Activated CD4-positive, alpha-beta T cell treated with anti-CD3 and anti-CD28 coated beads, Interleukin-2, amount 10 ng/mL, durations not matched to agents 24 days and 14 days (primary cell): ENCODE results near the gene SYT2. TPM values are rescaled to one million over a fixed set of nuclear protein-coding genes. Genes with fewer than 3 reads are reported as not detected.
A peak's percentile ranks its signal among the peaks of the same experiment; 100 is the strongest.

ENCODE experiments used
- DNase-seq: peaks from one replicate; pipeline ENCODE4 v3.0.0; 2022
- H3K27ac Mint-ChIP-seq: one replicate; pipeline ENCODE4 v1.8.0; 2022; ENCODE audit warnings: mild to moderate bottlenecking, mixed read lengths
- H3K27me3 Mint-ChIP-seq: one replicate; pipeline ENCODE4 v1.8.0; 2022; ENCODE audit warnings: mixed read lengths
- H3K36me3 Mint-ChIP-seq: one replicate; pipeline ENCODE4 v1.8.0; 2022; ENCODE audit warnings: low read depth, mild to moderate bottlenecking, mixed read lengths
- H3K4me1 Mint-ChIP-seq: one replicate; pipeline ENCODE4 v1.8.0; 2021; ENCODE audit warnings: mixed read lengths
- H3K4me3 Mint-ChIP-seq: one replicate; pipeline ENCODE4 v1.8.0; 2022; ENCODE audit warnings: mild to moderate bottlenecking, moderate library complexity, mixed read lengths
- H3K9me3 Mint-ChIP-seq: one replicate; pipeline ENCODE4 v1.8.0; 2021; ENCODE audit warnings: mixed read lengths
- intact Hi-C: fragments of 100-400 bp; cut with micrococcal nuclease; formaldehyde crosslinking; loops from one replicate; pipeline ENCODE4 v1.15.1; 2023
- total RNA-seq: library from RNA; stranded (reverse); gene quantifications from 2 replicates; pipeline ENCODE4 v1.2.3, GENCODE V29; 2022

Gene SYT2
- total RNA-seq, 1 donor from 2014 or later = not detected

- Mint-ChIP-seq H3K27ac (no peak overlapping the region), H3K36me3 (no peaks in the 10 kb centered on the region), H3K4me1 (peaks cover 7% of the 10 kb centered on the region), H3K4me3 (no peak overlapping the region), H3K9me3 (no peaks in the 10 kb centered on the region), H3K27me3 (peaks cover 29% of the 10 kb centered on the region)
- intact Hi-C loops = no loop called here
- no peak for DNase-seq
Observed at GRCh38 chr1:202694314-202694713, 15.9 kb downstream of the SYT2 start.

DNA sequence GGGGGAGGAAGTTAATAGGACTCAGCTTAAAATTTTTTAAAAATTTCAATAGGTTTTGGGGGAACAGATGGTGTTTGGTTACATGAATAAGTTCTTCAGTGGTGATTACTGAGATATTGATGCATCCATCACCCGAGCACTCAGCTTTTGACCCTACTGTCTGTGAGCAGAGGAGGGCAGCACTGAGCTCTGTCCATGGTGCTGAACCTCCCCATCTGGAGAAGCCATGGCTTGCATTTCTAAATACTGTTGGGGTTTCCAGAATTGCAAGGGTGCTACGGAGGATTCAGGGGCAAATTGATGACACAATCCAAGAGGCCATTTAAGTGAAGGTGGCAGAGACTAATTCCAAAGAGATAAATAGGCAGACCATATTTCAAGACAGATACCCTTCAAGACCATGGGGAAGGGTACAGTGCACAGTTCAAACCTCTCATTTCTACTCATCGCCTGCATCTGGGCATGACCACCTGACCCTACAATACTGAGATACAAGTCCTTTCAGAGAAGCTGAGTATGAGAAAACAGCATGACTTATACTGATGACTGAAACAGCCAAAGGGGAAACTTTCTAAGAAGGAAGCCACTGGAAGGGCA is 17.2 kb downstream of the SYT2 start:
- Mint-ChIP-seq H3K4me3 (no peak overlapping the region), H3K27ac (no peak overlapping the region), H3K27me3 (peaks cover 25% of the 10 kb centered on the region), H3K9me3 (no peaks in the 10 kb centered on the region), H3K36me3 (no peaks in the 10 kb centered on the region), H3K4me1 (peaks cover 2% of the 10 kb centered on the region)
- intact Hi-C loops = no loop called here
- DNase-seq = peak; percentile 91

GRCh38 chr1:202691816-202692215 is 18.4 kb downstream of the SYT2 start:
- no peak overlapping the region for H3K27ac Mint-ChIP-seq
- intact Hi-C loops = no loop called here
- H3K4me3 Mint-ChIP-seq = no peak overlapping the region
- H3K27me3 Mint-ChIP-seq = peaks cover 21% of the 10 kb centered on the region
- DNase-seq = no peak
- no peaks in the 10 kb centered on the region for H3K4me1 Mint-ChIP-seq
- no peaks in the 10 kb centered on the region for H3K9me3 Mint-ChIP-seq
- H3K36me3 Mint-ChIP-seq = no peaks in the 10 kb centered on the region

GRCh38 chr1:202689493-202690342 is 20.5 kb downstream of the SYT2 start:
- Mint-ChIP-seq H3K9me3 (no peaks in the 10 kb centered on the region), H3K27ac (no peak overlapping the region), H3K4me1 (no peaks in the 10 kb centered on the region), H3K27me3 (peaks cover 4% of the 10 kb centered on the region), H3K4me3 (no peak overlapping the region), H3K36me3 (no peaks in the 10 kb centered on the region)
- no peak for DNase-seq
- intact Hi-C loops = no loop called here

DNA sequence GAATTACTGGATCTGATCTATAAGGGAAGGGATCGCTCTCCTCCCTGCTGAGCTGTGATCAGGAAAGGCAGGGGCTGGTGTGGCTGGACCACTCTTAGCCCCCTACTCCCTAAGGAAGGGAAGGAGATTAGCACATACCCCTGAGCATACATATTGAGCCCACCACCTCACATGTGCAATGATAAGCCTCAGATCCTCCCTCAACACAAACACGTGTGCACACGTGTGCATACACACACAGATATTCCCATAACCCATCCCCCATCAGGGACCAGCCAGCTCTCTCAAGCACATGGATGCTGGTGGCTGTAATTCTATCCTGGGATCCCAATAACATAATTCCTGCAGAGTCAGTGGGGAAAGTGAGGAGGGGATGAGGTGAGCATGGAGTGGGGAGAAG is 21.2 kb downstream of the SYT2 start:
- H3K4me3 Mint-ChIP-seq = no peak overlapping the region
- intact Hi-C loops = no loop called here
- no peaks in the 10 kb centered on the region for H3K4me1 Mint-ChIP-seq
- no peak overlapping the region for H3K27ac Mint-ChIP-seq
- H3K9me3 Mint-ChIP-seq = no peaks in the 10 kb centered on the region
- no peak for DNase-seq
- H3K36me3 Mint-ChIP-seq = no peaks in the 10 kb centered on the region
- H3K27me3 Mint-ChIP-seq = peaks cover 8% of the 10 kb centered on the region

DNA sequence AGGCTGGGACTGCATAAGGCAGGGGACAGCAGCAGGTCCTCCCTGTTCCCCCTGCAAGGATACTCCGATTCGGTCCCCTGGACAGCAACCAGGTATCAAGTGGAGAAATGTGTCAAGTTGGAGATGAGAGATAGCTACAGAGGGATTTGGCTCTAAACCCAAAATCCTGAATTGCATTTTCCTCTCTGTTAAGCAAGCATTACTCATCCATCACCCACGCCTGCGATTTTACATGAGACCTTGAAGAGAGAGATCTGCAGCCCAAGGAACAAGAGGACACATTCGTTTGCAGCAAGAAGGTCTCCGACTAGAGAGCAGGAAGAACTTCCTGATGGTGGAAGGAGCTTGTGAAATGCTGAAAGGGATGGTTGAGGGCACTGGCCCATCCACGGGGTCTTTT is 21.9 kb downstream of the SYT2 start:
- intact Hi-C loops = no loop called here
- H3K9me3 Mint-ChIP-seq = no peaks in the 10 kb centered on the region

GRCh38 chr1:202687798-202688197 is 22.5 kb downstream of the SYT2 start:
- no peak for DNase-seq
- Mint-ChIP-seq H3K4me1 (no peaks in the 10 kb centered on the region), H3K4me3 (no peak overlapping the region), H3K27ac (no peak overlapping the region), H3K9me3 (no peaks in the 10 kb centered on the region), H3K36me3 (no peaks in the 10 kb centered on the region), H3K27me3 (peaks cover 7% of the 10 kb centered on the region)
- intact Hi-C loops = no loop called here

More for the DNA sequence above, 21.9 kb downstream of the SYT2 start:
- H3K4me3 Mint-ChIP-seq = no peak overlapping the region
- DNase-seq = no peak
- no peaks in the 10 kb centered on the region for H3K36me3 Mint-ChIP-seq
- no peak overlapping the region for H3K27ac Mint-ChIP-seq
- H3K27me3 Mint-ChIP-seq = peaks cover 8% of the 10 kb centered on the region
- H3K4me1 Mint-ChIP-seq = no peaks in the 10 kb centered on the region

GRCh38 chr1:202687370-202687769 is 22.9 kb downstream of the SYT2 start:
- Mint-ChIP-seq H3K4me1 (no peaks in the 10 kb centered on the region), H3K27me3 (peaks cover 8% of the 10 kb centered on the region), H3K36me3 (no peaks in the 10 kb centered on the region), H3K9me3 (no peaks in the 10 kb centered on the region), H3K4me3 (no peak overlapping the region), H3K27ac (no peak overlapping the region)
- intact Hi-C loops = no loop called here
- no peak for DNase-seq

DNA sequence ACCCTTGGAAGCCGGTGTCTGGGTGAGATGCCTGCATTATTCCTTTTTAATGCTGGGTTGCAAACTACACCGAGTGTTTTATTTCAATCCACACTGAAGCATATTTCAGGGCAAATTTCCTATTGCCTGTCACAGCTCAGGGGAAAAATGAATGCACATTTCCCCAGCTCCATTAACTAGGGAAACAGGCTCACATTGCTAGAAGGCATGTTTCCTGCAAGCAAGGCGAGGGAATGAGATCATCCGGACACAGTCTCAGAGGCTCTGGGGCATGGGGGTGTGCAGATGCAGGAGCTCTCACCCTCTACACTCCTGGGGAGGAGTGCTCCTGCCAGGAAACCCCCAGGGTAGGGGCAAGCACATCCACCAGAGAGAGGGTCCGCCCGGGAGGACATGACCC is 24.6 kb downstream of the SYT2 start:
- Mint-ChIP-seq H3K9me3 (no peaks in the 10 kb centered on the region), H3K36me3 (no peaks in the 10 kb centered on the region), H3K4me1 (no peaks in the 10 kb centered on the region), H3K27me3 (peaks cover 11% of the 10 kb centered on the region), H3K27ac (no peak overlapping the region), H3K4me3 (no peak overlapping the region)
- intact Hi-C loops = no loop called here
- DNase-seq = no peak

DNA sequence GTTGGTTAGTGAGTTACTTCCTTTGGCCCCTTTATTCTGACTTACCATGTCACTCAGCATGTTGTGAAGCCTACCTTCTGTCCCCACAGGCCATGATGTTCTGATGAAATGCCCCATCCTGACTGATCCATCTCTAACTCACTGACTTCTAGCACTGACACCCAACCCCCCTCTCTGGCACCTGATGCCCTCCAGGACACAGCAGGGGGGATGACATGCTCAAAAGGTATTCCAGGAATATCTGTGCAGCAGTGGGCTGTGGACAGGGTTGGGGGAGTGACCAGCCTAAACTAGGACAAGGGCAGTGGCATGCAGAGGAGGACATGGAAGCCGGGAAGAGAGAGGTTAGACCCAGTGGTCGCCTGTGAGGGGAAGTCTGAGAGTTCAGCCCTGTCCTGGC is 25.5 kb downstream of the SYT2 start:
- no peak for DNase-seq
- Mint-ChIP-seq H3K4me1 (no peaks in the 10 kb centered on the region), H3K27ac (no peak overlapping the region), H3K9me3 (no peaks in the 10 kb centered on the region), H3K27me3 (peaks cover 15% of the 10 kb centered on the region), H3K36me3 (no peaks in the 10 kb centered on the region), H3K4me3 (no peak overlapping the region)
- intact Hi-C loops = no loop called here

DNA sequence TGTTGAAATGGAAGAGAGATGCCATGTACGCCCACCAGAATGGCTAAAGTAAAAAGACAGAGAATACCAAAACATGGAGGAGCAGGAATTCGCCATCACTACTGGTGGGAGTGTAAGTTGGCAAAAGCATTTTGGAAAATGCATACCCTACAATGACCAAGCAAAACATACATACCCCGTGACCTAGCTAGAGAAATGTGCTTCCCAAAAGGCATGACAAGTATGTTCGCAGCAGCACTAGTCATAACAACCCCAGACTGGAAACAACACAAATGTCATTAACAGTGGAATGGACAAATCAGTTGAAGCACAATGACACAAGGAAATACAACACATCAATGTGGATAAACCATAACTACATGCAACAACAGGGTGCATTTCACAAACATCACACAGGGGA is 27.2 kb downstream of the SYT2 start:
- no peaks in the 10 kb centered on the region for H3K4me1 Mint-ChIP-seq
- DNase-seq = no peak
- intact Hi-C loops = no loop called here
- H3K4me3 Mint-ChIP-seq = no peak overlapping the region
- H3K27ac Mint-ChIP-seq = no peak overlapping the region
- peaks cover 27% of the 10 kb centered on the region for H3K27me3 Mint-ChIP-seq
- H3K36me3 Mint-ChIP-seq = no peaks in the 10 kb centered on the region
- peaks cover 9% of the 10 kb centered on the region for H3K9me3 Mint-ChIP-seq

- Mint-ChIP-seq H3K27me3 (peaks cover 27% of the 10 kb centered on the region), H3K4me3 (no peak overlapping the region), H3K36me3 (no peaks in the 10 kb centered on the region), H3K27ac (no peak overlapping the region), H3K4me1 (no peaks in the 10 kb centered on the region), H3K9me3 (peaks cover 9% of the 10 kb centered on the region)
- intact Hi-C loops = no loop called here
- no peak for DNase-seq
Observed at GRCh38 chr1:202682477-202682876, 27.8 kb downstream of the SYT2 start.

DNA sequence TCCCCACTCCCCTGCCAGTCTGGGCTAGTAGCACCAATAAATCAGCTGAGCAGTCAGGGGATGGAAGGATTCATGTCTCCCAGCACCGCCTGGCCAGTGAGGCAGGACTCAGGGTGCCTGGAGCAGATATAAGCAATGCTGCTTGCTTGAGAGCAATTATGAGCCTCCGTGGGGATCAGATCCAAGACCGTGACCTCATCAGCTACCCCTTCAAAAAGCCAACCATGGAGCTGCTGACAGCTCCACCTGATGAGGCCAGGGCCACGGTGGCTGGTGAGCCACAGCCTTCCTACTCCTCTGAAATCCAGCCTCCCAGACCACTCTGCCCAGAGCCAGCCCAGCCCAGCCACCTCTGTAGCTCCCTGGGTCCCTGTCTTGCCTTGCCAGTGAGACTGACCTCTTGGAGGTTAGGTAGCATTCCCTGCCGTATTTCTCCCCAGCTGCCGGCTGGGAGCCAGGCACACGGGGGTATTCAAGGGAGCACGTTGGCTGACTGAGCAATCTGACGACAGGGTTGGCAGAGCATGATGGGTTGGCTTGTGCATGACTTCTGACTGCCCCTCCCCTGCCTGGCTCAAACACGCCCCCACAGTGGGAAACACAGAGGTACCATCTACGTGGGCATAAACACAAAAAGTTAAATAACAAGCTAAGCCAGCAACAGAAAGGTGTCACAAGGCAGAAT is 28.4 kb downstream of the SYT2 start:
- DNase-seq = no peak
- Mint-ChIP-seq H3K27ac (no peak overlapping the region), H3K36me3 (no peaks in the 10 kb centered on the region), H3K27me3 (peaks cover 32% of the 10 kb centered on the region), H3K4me1 (no peaks in the 10 kb centered on the region), H3K9me3 (peaks cover 9% of the 10 kb centered on the region), H3K4me3 (no peak overlapping the region)
- intact Hi-C loops = no loop called here

DNA sequence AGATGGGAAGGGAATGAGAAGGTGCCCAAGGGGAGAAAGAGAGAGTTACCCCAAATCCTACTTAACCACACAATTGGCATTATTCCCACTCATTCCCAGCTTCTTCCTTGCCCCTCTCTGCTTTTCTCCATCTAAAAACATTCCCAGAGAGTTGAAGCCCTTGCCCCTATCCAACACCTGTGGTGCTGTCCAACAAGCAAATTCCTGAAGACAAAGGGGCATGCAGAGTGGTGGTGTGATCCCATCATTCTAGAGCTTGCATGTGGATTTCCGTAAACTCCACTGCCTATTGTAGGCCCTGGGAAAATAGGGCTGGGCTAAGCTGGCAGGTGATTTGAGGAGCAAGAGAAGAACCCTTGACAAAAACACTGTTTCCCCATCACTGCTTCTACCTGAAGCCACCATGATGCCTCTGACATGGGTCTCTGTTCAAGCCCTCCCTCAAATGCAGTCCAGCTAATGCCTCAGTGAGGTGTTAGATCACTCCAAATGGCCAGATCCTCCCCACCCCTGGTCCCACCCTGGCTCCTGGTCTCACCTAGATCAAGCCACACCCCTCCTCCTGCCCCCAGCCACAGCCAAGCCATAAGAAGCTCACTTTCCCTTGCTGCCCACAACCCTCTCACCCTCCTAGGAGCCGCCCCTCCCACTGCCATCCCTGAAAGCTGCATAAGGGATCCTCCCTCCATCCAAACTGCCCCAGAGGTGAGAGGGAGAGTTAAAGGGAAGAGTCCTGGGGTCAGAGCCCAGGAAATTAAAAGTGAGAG is 29.5 kb downstream of the SYT2 start:
- DNase-seq = no peak
- no peaks in the 10 kb centered on the region for H3K4me1 Mint-ChIP-seq
- peaks cover 9% of the 10 kb centered on the region for H3K9me3 Mint-ChIP-seq
- no peak overlapping the region for H3K27ac Mint-ChIP-seq
- H3K27me3 Mint-ChIP-seq = peaks cover 36% of the 10 kb centered on the region
- no peak overlapping the region for H3K4me3 Mint-ChIP-seq
- no peaks in the 10 kb centered on the region for H3K36me3 Mint-ChIP-seq
- intact Hi-C loops = no loop called here
